NCI-H2171 (cell line): ENCODE results near the gene EFNA1.

ENCODE experiments used
- DNase-seq: peaks from one replicate; lab custom pipeline; 2025; lab: John Stamatoyannopoulos, UW

Gene EFNA1

GRCh38 chr1:155124503-155125463 is 2.9 kb upstream of the EFNA1 start:
- DNase-seq, result no peak

DNA sequence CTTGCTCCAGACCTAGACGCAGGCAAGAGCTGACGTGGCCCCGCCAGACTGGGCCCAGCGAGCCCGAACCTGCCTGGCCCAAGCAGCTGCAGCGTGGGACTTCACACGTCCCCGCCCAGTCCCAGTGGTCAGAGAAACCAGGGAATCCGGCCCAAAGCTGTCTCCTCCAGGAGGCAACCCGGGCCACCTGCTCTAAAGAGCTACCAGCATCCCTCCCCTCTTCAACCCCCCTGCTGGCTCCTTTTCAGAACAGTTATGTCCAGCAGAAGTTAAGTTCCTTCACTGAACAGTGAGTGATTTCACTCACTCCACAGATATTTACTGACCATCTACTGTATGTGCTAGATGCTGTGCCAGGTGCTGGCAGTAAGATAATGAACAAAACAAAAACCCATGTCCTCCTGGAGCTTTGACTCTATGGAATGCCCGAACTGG is 2.1 kb upstream of the EFNA1 start:
- DNase-seq, result no peak

DNA sequence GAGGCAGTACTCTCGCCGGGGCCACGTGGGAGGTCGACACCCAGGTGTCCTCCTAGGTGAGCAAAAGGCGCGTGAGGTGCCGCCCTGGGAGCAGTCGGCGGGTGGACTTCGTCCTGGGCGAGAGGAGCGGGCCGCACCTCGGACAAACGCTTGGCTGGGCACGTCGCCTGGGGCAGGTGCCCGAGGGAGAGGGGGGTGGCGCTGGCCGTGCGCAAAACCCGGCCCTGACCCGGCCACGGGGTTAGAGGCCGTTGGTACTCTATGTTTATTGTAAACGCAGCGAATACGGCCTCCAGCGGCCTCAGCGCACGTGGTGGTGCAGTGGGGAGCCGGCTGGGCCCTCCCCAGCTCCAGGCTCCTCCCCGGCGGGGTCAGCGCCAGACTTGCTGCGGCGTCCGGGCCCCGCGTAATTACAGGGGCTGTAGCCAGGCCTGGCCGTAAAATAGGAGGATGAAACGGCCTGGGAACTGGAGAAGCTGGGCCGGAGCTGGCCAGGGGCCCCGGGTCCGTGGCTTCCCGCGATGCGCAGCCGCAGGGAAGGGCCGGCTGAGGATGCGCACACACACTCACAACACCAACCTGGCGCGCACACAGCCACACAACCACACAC is 1.6 kb upstream of the EFNA1 start:
- DNase-seq, result no peak

DNA sequence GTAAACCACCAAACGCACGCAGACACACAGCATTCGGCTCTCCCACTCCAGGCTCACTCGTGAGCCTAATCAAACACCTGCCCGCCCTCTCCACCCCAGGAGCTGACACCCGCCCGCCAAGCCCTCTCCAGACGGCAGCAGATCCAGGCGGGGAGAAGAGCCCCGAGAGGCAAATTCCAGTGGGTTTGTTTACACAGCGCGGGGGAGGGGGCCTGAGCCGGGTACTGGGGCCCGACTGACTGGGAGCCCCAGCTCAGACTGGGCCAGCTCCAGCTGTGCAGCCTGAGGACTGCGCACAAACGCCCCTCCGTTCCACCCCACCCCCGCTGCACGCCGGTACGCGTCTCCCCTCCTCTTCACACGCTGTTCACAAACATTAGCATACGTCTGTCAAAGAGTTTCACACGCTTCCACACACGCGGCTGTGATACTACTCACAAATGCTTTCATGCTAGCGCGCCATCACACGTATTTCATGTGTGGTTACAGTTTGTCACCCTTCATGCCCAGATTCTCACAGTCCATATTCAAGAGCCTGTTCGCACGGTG is 1.0 kb upstream of the EFNA1 start:
- peak; percentile 66 for DNase-seq

DNA sequence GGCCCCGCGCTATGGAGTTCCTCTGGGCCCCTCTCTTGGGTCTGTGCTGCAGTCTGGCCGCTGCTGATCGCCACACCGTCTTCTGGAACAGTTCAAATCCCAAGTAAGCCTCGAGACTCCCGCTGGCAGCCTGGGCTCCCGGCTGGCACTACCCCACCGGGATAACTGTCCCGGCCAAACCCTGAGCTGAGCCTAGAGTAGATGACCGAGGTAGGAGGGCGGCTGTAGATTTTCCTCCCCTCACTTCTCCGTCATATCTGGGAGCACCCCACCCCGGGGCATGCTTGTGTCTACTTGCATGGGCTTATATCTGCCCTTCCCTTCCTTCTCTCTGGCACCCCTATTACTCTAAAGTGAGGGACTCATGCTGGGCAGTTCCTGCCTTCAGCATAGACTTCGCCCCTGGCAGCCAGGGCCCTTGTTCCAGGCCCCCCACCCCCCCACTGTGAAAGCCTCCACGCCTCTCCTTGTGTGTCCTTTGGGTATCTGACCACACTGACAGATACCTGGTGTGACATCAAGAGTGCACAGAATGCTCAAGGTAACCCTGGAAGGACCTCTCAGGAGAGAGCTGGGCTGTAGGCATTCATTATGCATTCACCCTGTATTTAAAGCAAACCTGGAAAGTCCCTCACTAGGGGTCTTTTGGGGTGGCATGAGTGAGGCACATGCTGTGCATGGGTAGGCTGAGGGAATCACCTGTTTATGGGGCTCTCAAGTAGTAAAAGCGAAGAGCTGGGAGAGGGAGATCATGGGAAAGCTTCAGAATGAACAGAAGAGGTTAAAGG is 485 bp downstream of the EFNA1 start:
- DNase-seq, result no peak

GRCh38 chr1:155128755-155129473 is 1.2 kb downstream of the EFNA1 start:
- DNase-seq, result no peak

GRCh38 chr1:155130272-155131006 is 2.8 kb downstream of the EFNA1 start:
- DNase-seq, result no peak

DNA sequence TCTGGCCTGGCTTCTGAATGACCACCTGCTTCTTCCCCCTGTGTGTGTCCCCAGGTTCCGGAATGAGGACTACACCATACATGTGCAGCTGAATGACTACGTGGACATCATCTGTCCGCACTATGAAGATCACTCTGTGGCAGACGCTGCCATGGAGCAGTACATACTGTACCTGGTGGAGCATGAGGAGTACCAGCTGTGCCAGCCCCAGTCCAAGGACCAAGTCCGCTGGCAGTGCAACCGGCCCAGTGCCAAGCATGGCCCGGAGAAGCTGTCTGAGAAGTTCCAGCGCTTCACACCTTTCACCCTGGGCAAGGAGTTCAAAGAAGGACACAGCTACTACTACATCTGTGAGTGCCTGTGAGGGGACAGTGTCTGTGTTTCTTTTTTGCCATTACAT is 3.6 kb downstream of the EFNA1 start:
- no peak for DNase-seq

DNA sequence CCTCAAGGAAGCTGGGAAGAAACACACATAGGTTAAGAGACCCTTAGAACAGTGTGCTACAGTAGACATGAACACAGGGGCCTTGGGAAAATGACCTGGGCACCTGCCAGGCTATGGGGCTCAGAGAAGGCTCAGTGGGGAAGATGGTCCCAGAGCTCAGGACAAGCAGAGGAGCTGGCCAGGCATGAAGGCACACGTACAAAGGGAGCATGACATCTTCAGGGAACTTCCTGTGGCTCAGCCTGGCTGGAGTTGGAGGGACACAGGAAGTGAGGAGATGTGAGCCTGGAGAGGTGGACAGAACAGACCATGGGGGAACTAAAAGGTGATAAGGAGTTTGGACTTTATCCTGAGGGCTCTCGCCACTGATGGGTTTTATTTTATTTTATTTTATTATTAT is 4.2 kb downstream of the EFNA1 start:
- DNase-seq, result no peak

DNA sequence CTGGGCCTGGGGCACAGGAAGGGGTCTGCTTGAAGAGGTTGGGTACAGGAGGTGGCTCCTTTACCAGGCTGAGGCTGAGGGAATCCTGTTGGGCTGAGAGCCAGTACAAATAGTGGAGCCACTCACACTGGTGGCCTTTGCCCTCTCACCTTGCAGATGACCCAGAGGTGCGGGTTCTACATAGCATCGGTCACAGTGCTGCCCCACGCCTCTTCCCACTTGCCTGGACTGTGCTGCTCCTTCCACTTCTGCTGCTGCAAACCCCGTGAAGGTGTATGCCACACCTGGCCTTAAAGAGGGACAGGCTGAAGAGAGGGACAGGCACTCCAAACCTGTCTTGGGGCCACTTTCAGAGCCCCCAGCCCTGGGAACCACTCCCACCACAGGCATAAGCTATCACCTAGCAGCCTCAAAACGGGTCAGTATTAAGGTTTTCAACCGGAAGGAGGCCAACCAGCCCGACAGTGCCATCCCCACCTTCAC is 6.2 kb downstream of the EFNA1 start:
- no peak for DNase-seq

DNA sequence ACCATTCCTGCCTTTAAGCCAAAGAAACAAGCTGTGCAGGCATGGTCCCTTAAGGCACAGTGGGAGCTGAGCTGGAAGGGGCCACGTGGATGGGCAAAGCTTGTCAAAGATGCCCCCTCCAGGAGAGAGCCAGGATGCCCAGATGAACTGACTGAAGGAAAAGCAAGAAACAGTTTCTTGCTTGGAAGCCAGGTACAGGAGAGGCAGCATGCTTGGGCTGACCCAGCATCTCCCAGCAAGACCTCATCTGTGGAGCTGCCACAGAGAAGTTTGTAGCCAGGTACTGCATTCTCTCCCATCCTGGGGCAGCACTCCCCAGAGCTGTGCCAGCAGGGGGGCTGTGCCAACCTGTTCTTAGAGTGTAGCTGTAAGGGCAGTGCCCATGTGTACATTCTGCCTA is 6.6 kb downstream of the EFNA1 start:
- DNase-seq, result no peak

- DNase-seq, result peak; percentile 28
Observed at GRCh38 chr1:155134880-155135414, 7.3 kb downstream of the EFNA1 start.

GRCh38 chr1:155135415-155136028 is 7.8 kb downstream of the EFNA1 start, which contains the start of gene SLC50A1:
Gene SLC50A1 (plus strand): TSS chr1:155135852. CDS start chr1:155135912, 60 bp downstream.
- DNase-seq, result peak; percentile 93

- no peak for DNase-seq
Observed at GRCh38 chr1:155136748-155137147, 9.1 kb downstream of the EFNA1 start.

DNA sequence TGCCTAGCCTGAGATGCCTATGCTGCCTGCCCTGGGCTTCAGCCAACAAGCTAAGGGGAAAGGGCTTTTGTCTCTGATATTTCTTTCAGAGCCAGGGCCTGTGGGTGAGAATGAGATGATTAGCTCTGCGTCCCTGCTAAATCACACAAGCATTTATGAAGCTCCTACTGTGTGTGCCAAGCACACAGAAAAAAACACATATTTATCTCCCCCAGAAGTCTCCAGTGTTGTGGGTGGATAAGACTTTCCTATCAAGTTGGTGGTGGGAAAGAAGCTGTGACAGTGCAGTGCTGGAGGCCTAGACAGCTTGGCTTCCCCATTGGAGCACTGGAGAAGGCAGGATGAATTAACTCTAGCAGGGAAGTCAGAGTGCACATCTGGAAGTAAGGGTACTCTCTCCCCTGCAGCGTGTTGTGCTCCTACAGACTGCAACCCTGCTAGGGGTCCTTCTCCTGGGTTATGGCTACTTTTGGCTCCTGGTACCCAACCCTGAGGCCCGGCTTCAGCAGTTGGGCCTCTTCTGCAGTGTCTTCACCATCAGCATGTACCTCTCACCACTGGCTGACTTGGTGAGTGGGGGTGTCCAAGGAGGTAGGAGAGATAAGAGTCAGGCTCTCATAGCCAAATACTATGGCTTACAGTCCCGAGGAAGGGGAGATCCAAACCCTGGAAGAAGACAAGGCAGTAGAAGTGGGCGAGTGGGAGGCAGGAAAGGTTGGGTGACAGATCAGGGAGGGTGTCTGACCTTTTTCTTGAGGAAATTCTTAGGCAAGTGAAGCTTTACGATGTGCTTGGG is 9.7 kb downstream of the EFNA1 start:
- no peak for DNase-seq

DNA sequence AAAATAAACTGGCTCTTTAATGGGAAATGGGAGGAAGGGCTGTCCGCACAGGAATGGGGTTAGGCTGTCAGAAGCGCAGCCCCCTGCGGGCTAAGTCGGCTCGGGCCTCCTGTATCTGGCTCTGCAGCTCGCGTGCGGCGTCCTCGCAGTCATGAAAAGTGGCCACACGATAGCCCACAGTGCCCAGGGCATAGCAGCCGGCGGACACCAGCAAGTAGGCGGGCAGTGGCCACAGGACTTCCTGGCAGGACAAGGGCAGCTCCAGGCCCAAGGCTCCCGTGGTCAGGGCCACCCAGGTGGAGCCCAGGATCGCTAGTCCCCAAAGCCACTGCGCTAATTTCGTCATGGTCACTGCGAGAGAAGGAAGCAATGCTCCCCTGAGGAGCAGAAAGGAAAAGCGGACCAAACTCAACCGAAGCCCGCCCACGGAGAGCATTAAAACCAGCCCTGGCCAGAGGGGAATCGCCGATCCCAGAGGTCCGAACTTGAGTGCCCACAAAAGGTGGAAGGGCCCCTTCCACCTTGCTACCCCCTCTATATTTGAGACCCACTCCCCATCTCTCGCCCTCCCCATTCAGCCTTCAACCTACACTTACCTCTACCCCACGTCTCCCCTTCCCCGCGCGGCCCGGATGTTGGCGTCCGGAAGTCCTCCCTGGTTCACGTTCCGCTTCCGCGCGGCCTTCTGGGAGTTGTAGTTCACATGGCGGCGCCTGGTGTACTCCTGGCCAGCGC is 12.4 kb downstream of the EFNA1 start, which contains the start of gene DPM3:
Gene DPM3, minus strand, starts transcription at position 637 of the 735 bp plus-strand sequence. Its CDS starts 291 bp downstream, at position 346.
- peak; percentile 87 for DNase-seq

GRCh38 chr1:155140630-155140953 is 12.9 kb downstream of the EFNA1 start:
- DNase-seq, result no peak

- DNase-seq, result no peak
Observed at GRCh38 chr1:155141749-155142148, 14.1 kb downstream of the EFNA1 start.
